Stimulated activated effector memory CD8-positive, alpha-beta T cell treated with anti-CD3 and anti-CD28 coated beads, Interleukin-12 subunit alpha, Interleukin-12 subunit beta, amount 100 ng/mL, for 72 hours (primary cell): Measurements from ENCODE around the gene LTBP2.

Experiments used
- ATAC-seq: fragments of 150-1000 bp; cut with Tn5 transposase; 2 replicates; pipeline ENCODE4 v1.10.0; 2021
- DNase-seq, 2 donors: peaks; one replicate each; pipeline ENCODE4 v3.0.0; 2021 to 2022; ENCODE audit warnings: low spot score in 2 of 2
- H3K27ac Mint-ChIP-seq: one replicate; pipeline ENCODE4 v1.8.0; 2022; ENCODE audit warnings: mild to moderate bottlenecking, mixed read lengths
- H3K36me3 Mint-ChIP-seq: one replicate; pipeline ENCODE4 v1.8.0; 2022; ENCODE audit warnings: mild to moderate bottlenecking, mixed read lengths
- H3K4me1 Mint-ChIP-seq: one replicate; pipeline ENCODE4 v1.8.0; 2022; ENCODE audit warnings: mixed read lengths
- H3K4me3 Mint-ChIP-seq: one replicate; pipeline ENCODE4 v1.8.0; 2022; ENCODE audit warnings: mild to moderate bottlenecking, mixed read lengths
- H3K9me3 Mint-ChIP-seq: one replicate; pipeline ENCODE4 v1.8.0; 2022; ENCODE audit warnings: mixed read lengths

LTBP2 gene

DNA sequence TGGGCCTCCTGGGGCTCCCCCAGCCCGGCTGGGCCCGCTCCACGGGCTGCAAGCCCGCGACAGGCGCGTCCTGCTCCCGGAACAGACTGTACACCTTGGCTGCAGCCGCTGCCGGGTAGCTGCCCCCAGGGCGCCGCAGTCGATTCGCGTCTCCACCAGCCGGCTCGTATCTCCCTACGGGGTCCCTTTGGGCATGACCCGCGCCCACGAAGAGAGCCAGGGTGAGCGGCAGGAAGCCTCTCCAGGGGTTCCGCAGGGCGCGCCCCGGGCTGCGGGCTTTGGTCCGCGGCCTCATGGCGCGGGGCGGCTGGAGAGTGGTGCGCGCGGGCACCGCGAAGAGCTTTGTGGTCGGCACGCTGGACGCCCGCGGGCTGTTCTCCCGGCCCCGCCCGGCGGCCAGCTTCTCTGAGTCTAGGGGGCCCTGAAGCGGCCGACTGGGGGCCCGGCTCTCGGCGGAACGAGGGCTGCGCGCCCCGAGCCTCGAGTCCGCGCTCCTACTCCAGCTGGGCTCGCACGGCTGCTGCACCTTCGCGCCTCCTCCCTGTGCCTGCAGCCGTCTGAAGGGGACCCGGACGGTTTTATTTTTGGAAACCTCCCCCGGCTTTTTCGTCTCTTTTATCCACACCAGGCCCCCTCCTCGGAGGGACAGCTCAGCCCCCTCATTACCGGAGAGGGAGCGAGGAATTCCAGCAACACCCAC lies at the start of gene LTBP2:
Gene LTBP2, minus strand, starts transcription at position 588 of the 700 bp plus-strand sequence. Its CDS starts 293 bp downstream, at position 295.
- DNase-seq (peak in 1 of 2 donors; percentile 55), ATAC-seq (peak; percentile 41)
- Mint-ChIP-seq H3K9me3 (no peaks in the 10 kb centered on the region), H3K4me1 (peaks cover 45% of the 10 kb centered on the region), H3K27ac (no peak within 1 kb of the TSS), H3K4me3 (peak within 1 kb of the TSS; percentile 72), H3K36me3 (peaks cover 6% of the 10 kb centered on the region)

DNA sequence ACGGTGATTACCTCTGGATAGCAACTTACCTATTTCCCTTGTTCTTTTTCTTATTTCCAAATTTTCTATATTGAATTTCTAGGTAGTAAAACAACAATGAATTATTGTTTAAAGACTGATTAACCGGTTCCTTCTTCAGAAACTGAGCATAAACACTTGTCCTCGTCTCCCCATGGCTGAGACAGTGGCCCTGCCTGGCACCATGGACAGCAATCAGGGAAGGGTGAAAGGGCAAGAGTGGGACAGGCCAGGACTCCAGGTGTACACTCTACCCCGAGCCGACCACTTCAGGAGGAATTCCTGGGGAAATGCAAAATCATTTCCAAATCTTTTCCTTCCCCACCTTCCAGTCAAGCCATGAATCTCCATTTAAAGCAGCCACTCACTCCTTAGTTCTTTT lies 48.8 kb upstream of the LTBP2 start:
- Mint-ChIP-seq H3K27ac (no peak overlapping the region), H3K4me1 (peaks cover 6% of the 10 kb centered on the region), H3K4me3 (no peak overlapping the region), H3K9me3 (no peaks in the 10 kb centered on the region), H3K36me3 (peaks cover 74% of the 10 kb centered on the region)
- DNase-seq (no peak), ATAC-seq (no peak)

DNA sequence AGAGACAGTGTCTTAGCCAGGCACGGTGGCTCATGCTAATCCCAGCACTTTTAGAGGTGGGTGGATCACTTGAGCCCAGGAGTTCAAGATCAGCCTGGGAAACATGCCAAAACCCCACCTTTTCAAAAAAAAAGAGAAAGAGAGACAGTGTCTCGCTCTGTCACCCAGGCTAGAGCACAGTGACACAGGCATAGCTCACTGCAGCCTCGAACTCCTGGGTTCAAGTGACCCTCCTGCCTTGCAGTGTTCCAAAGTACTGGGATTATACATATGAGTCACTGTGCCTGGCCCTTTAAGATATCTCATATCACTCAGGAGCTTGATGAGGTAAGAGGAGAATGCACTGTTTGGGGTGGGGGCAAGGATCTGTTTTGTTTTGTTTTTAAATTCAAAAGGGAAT lies 48.1 kb upstream of the LTBP2 start:
- no peak overlapping the region for H3K4me3 Mint-ChIP-seq
- ATAC-seq (no peak), DNase-seq (no peak)
- H3K9me3 Mint-ChIP-seq: no peaks in the 10 kb centered on the region
- peaks cover 6% of the 10 kb centered on the region for H3K4me1 Mint-ChIP-seq
- no peak overlapping the region for H3K27ac Mint-ChIP-seq
- H3K36me3 Mint-ChIP-seq: peaks cover 67% of the 10 kb centered on the region

DNA sequence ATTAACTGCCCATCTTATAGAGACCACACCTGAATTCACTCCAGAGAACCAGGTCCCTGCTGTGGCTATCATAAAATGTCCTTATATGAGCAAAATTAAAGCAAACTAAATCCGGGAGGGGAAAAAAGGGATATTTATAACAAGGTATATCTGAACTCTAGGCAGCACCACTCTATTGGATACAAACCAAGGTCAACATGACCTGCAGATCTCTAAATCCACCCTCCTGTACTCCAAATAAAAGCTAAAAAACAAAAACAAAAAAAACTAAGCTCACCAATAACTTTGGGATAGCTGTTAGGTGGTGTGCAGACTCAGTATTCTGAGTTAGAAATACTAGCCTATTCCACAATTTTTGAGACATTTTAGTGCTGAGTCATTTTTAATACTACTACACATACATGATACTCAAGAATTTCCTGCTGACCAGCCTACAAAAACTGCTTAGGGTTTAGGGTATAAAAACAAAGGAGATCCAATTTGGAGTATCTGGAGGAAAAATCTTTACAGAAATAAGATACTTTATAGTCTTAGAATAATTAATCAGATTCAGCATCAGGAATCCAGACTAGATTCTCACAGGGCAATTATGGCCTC lies 46.6 kb upstream of the LTBP2 start:
- Mint-ChIP-seq H3K4me1 (peaks cover 5% of the 10 kb centered on the region), H3K36me3 (peaks cover 52% of the 10 kb centered on the region), H3K27ac (peak overlapping the region; percentile 29), H3K4me3 (no peak overlapping the region), H3K9me3 (no peaks in the 10 kb centered on the region)
- ATAC-seq: no peak
- no peak for DNase-seq

DNA sequence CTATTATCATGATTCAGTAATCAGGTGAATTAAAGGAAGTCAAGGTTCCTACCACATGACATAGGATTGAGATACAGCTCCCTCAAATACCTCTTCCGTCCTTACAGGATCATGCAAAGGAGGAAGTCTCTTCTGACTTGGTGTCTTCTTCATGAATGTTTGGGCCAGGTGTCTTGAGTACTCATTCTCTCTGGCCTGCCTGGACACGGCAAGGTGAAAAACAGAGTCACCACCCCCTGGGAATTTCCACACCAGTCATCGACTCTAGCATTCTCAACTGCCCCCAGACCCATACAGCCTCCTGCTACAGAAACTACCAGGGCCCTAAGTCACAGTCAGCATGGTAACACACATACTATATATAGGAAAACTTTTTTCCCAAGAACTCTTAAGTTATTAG lies 44.9 kb upstream of the LTBP2 start:
- Mint-ChIP-seq H3K36me3 (peaks cover 41% of the 10 kb centered on the region), H3K9me3 (no peaks in the 10 kb centered on the region), H3K27ac (no peak overlapping the region), H3K4me1 (no peaks in the 10 kb centered on the region), H3K4me3 (no peak overlapping the region)
- ATAC-seq: no peak
- DNase-seq: no peak

DNA sequence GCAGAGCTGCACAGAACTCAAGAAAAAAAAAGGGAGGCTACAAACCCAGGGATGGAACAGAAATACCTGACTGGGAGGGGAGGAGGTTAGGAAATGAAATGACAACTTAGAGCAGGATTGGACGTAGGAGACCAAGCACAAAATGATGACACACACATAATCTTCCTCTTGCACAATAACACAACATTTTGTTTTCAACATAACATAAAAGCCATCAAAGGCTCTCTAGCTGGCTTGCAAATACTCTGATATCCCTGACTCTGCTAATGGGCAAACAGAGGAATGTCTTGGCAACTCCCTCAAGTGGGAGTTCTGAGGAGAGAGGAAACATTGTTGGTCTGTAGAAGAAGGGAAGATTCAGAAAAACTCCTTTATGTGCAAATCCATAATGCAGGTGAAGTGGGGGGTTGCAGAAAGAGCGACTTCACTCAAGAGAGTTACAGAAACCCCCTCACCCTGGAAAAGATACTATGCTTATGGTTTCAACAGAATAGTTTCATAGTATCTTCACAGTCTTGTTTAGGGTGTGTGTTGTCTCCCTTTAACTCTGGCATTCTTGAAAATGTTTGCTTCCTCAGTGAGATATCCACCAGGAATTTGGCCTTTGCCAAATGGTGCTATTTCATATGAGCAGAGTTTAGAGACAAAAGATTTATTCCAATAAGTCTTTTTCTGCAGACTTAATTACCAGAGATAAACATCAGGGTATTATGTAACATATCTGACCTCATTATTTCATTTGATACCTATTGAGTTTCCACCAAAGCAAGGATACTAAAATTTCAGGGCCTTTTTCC lies 43.8 kb upstream of the LTBP2 start:
- DNase-seq: no peak
- peaks cover 11% of the 10 kb centered on the region for H3K4me1 Mint-ChIP-seq
- no peak overlapping the region for H3K27ac Mint-ChIP-seq
- H3K36me3 Mint-ChIP-seq: peaks cover 29% of the 10 kb centered on the region
- no peak overlapping the region for H3K4me3 Mint-ChIP-seq
- H3K9me3 Mint-ChIP-seq: no peaks in the 10 kb centered on the region
- ATAC-seq: no peak

DNA sequence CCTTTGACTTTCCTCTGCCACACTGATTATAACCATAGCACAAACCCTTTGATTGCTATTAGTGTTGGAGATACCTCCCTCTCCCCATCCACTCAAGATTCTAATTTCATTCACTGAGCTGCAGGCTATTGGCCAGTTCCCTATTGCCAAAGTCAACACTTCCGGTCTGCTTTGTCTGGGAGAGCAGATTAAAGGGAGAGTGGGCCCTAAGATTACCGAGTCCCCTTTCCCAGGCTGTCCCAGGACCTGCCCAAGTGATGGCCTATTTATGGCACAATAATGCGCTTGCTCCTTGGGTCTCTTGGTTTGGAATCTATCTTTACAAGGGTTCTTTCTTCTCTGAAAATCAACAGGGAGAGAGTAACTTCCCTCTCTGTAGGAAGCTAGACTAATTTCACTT lies 42.9 kb upstream of the LTBP2 start:
- no peak for ATAC-seq
- Mint-ChIP-seq H3K4me1 (peaks cover 15% of the 10 kb centered on the region), H3K4me3 (no peak overlapping the region), H3K27ac (no peak overlapping the region), H3K9me3 (no peaks in the 10 kb centered on the region), H3K36me3 (peaks cover 20% of the 10 kb centered on the region)
- DNase-seq: no peak

DNA sequence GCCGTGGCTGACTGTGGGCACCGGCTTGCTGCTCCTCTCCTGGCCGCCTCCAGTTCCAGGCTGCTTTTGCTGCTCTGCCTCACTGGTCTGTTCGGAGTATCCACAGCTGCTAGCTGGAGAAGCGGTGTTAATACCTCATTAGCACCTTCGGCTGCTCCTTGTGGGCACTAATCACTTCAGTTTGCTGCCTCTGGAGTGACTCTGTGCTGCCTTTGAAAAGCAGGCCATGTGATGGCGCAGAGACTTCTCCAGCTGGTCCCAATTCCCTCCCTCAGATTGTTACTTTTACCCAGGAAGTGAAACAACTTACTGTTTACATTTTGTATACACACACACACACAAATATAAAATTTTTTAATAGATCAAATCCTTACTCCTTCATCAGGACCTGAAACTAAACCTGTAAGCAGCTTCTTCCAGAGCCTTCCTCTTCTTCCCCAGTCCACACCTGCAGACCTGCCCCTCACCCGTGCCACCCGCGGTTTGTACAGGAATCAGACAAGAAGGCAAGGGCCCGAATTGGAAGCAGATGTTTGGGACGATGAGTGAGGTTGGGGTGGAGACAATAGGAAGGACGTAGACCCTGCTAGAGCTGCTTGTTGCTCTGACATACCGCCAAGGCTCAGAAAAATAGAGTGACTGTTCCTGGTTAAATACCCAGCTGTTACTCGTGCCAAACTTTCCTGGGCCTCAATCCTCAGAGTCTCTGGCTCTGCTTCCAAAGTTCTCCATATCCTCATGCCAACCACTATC lies 41.5 kb upstream of the LTBP2 start:
- no peak overlapping the region for H3K4me3 Mint-ChIP-seq
- ATAC-seq: no peak
- no peak for DNase-seq
- peaks cover 15% of the 10 kb centered on the region for H3K4me1 Mint-ChIP-seq
- peak overlapping the region; percentile 71 for H3K27ac Mint-ChIP-seq
- peaks cover 18% of the 10 kb centered on the region for H3K36me3 Mint-ChIP-seq
- H3K9me3 Mint-ChIP-seq: no peaks in the 10 kb centered on the region

DNA sequence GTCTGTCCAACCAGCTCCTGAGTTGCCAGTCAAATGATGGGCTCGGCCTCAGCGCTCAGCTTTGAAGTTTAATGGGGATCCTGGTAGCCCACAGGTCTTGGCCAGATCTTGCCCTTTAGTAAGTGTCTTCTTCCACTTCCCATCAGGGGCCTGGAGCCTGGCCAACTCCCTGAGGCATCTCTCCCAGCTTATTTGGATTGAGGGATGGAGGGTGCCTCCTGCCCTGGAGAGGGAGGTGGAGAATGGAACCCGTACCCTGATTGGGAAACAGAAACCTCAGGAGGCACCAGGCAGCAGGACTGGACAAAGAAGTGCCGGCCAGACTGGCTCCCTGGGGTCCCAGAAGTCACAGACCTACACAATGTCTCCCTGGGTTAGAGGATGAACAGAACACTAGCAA lies 40.5 kb upstream of the LTBP2 start:
- Mint-ChIP-seq H3K4me3 (no peak overlapping the region), H3K4me1 (peaks cover 19% of the 10 kb centered on the region), H3K9me3 (no peaks in the 10 kb centered on the region), H3K27ac (peak overlapping the region; percentile 40), H3K36me3 (peaks cover 15% of the 10 kb centered on the region)
- no peak for DNase-seq
- no peak for ATAC-seq

DNA sequence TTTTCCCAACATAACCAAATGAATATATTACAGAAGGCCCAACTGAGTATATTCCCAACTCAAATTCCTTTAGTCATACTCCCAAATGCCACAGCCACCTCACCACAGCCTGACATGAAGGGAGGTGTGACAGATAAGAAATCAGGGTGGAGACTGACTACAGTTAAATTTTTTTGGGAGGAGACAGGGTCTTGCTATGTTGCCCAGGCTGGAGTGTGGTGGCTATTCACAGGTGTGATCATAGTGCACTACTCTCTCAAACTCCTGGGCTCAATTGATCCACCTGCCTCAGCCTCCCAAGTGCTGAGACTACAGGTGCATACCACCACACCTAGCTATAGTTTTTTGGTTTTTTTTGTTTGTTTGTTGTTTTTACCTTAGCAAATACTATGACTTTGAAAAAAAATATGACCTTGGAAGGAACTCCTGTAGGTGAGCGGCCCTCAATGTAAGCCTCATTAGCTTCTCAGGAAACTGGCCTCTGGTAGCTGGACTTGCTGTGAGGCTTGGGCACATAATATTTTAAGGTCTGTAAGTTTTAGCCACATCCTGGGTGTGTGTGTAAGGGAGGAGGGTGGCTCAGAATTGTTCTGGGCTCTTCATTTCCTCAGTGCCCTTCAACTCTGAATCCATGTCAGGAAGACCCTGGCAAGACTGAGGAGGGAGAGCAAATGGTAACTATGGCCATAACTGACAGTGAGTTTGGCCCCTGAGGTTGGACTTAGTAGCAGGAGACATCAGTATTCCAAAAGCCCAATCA lies 39.1 kb upstream of the LTBP2 start:
- H3K36me3 Mint-ChIP-seq: peaks cover under 1% of the 10 kb centered on the region
- H3K4me1 Mint-ChIP-seq: peaks cover 23% of the 10 kb centered on the region
- no peak overlapping the region for H3K4me3 Mint-ChIP-seq
- DNase-seq (no peak), ATAC-seq (no peak)
- no peaks in the 10 kb centered on the region for H3K9me3 Mint-ChIP-seq
- H3K27ac Mint-ChIP-seq: peak overlapping the region; percentile 81

DNA sequence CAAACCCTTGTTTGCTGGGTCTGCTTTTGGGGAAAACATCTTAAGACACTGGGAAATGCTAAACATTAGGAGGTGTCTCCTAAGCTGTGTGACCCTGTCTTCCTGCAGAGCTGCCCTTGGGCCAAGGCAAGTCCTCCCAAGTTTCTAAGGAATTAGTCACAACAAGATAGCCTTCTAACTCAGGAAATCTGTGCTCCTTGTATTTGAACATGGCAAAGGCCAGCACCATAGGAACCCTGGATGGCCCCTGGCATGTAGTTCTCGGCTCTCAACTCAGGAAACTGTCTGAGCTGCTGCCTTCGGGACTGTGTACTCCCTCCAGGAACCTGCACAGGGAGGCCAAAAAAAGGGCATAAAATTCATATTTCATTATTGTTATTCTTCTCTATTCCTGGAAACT lies 37.6 kb upstream of the LTBP2 start:
- no peaks in the 10 kb centered on the region for H3K36me3 Mint-ChIP-seq
- peaks cover 29% of the 10 kb centered on the region for H3K4me1 Mint-ChIP-seq
- ATAC-seq (no peak), DNase-seq (no peak)
- no peaks in the 10 kb centered on the region for H3K9me3 Mint-ChIP-seq
- H3K4me3 Mint-ChIP-seq: no peak overlapping the region
- H3K27ac Mint-ChIP-seq: no peak overlapping the region

DNA sequence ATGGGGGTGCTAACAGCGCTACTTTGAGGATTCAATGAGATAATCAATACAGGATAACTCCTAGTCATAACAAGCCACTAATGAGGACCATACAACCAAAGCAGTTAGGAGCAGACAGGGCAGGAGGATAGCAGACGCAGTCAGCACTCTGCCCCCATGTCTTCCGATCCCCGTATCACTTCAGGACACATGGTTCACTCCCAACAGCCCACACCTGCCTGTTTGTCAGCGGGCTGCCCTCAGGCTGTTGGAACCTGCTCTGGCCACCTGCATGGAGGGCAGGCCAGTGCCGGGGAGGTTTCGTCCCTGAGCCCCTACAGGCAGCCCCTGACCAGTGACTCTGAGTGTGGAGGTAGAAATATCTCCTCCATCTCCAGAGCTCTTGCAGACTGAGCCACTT lies 37.1 kb upstream of the LTBP2 start:
- no peak overlapping the region for H3K27ac Mint-ChIP-seq
- no peak for ATAC-seq
- peaks cover 29% of the 10 kb centered on the region for H3K4me1 Mint-ChIP-seq
- no peak for DNase-seq
- H3K9me3 Mint-ChIP-seq: no peaks in the 10 kb centered on the region
- H3K36me3 Mint-ChIP-seq: no peaks in the 10 kb centered on the region
- H3K4me3 Mint-ChIP-seq: no peak overlapping the region

DNA sequence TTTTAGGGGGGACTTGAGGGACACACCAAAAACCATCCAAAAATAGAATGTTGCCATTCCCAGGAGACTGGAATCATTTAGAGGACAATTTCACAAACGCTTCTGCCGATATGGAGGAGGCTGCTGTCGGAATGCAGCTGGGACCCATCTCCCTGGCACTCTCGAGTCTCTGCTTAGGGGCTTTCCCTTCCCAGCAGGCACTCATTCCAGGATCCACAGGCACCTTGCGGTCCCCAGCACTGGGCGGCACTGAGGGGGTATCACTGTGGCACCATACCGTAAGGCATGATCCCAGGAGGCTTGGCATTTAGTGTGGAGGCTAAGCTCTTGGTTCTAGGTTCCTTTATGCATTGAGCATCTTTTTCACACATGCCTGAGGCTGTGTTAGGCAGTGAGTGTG lies 36.6 kb upstream of the LTBP2 start:
- DNase-seq: no peak
- Mint-ChIP-seq H3K4me3 (no peak overlapping the region), H3K4me1 (peaks cover 29% of the 10 kb centered on the region), H3K36me3 (no peaks in the 10 kb centered on the region), H3K27ac (no peak overlapping the region), H3K9me3 (no peaks in the 10 kb centered on the region)
- no peak for ATAC-seq

DNA sequence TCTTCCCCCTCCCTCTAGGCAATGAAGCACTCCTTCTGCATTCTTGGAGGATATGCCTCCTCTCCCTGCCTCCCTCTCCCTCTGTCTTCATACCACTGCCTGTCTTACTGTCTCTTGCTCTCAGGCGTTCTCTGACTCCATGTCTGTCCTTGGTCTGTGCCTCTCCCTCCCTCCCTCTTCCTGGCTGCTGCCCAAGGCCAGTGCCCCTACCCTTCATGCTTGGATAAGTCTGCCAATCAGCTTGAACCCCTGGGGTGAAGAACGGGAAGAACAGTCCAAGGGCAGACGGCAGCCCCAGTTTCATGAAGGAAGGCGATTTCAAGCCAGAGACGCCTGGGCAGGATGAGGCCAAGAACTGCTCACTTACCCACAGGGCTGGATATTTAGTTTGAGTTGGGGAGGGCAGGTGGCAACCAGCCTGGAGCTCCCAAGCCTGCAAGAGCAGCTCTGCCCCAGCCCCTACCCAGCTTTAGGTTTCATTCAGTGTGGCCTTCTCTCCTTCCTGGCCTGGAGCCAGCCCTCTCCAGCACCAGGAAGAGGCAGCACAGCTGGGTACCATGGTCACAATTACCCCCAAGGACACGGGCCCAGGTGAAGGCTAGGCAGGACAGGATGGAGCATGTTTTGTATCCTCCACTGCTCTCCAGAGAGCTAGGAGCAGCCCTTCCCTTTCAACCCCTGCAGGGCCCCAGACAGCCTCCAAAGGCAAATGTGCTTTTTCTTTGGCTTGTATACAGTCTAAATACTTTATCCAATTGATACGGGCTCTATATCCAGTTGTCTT lies 35.8 kb upstream of the LTBP2 start:
- peak; percentile 28 for ATAC-seq
- Mint-ChIP-seq H3K9me3 (no peaks in the 10 kb centered on the region), H3K4me1 (peaks cover 29% of the 10 kb centered on the region), H3K4me3 (no peak overlapping the region), H3K36me3 (no peaks in the 10 kb centered on the region), H3K27ac (no peak overlapping the region)
- DNase-seq: no peak
